ENCODE measurements around the gene SLAIN2. TPM values are rescaled to one million over a fixed set of nuclear protein-coding genes. Genes with fewer than 3 reads are reported as not detected.

Gene SLAIN2
- polyA plus RNA-seq, 3 donors = 13.9 to 24.1 (median 17.6) TPM

- peaks cover 8 to 69% of the 10 kb centered on the region in 2 donors for H3K36me3 ChIP-seq (replicated peaks in 1 of 2; ENCODE audit: control insufficient read depth in 1 of 2, insufficient read depth in 2 of 2, low read length in 2 of 2)
Observed at GRCh38 chr4:48405924-48406323, 64.6 kb downstream of the SLAIN2 start.

GRCh38 chr4:48409203-48409602 lies 67.9 kb downstream of the SLAIN2 start:
- H2AFZ ChIP-seq (ENCODE audit: insufficient read depth, low read depth, low read length, poor library complexity, severe bottlenecking) = no peak overlapping the region
- peaks cover 2% of the 10 kb centered on the region for H3K4me1 Mint-ChIP-seq
- TF ChIP-seq CTCF (IDR thresholded peaks at IDR 0.05) = no peak

More at GRCh38 chr4:48405924-48406323, 64.6 kb downstream of the SLAIN2 start:
- H3K36me3 Mint-ChIP-seq = peaks cover 49 to 56% of the 10 kb centered on the region in 2 donors
- H3K9me3 Mint-ChIP-seq = peaks cover 0 to 3% (median 0%) of the 10 kb centered on the region in 7 donors
- DNase-seq = no peak
- H3K27me3 Mint-ChIP-seq (ENCODE audit: low read depth in 3 of 3) = no peaks in the 10 kb centered on the region
- no CpG with 5 or more reads among the region's 3 CpGs for WGBS (ENCODE audit: insufficient coverage)
- intact Hi-C loops (cut with micrococcal nuclease) = no loop called here
- Histone ChIP-seq H3K27me3 (ENCODE audit: control insufficient read depth in 2 of 2, insufficient read depth in 2 of 2, low read length in 2 of 2) (no peaks in the 10 kb centered on the region), H2AFZ (ENCODE audit: insufficient read depth, low read depth, low read length, poor library complexity, severe bottlenecking) (no peak overlapping the region), H3K4me3 (replicated peaks in 1 of 3; ENCODE audit: low read depth in 2 of 3, low read length in 3 of 3) (no peak overlapping the region), H3K4me1 (ENCODE audit: control insufficient read depth in 1 of 2, insufficient read depth in 2 of 2, low read length in 2 of 2) (no peaks in the 10 kb centered on the region), H3K79me2 (ENCODE audit: insufficient read depth, low read length) (no peaks in the 10 kb centered on the region), H4K20me1 (ENCODE audit: insufficient read depth, low read length) (peaks cover 5% of the 10 kb centered on the region), H3K9ac (ENCODE audit: insufficient read depth, low read length, poor library complexity, severe bottlenecking) (no peak overlapping the region), H3K9me3 (replicated peaks in 1 of 2; ENCODE audit: control insufficient read depth in 1 of 2, insufficient read depth in 1 of 2, low read length in 2 of 2) (no peaks in the 10 kb centered on the region), H3K4me2 (replicated peaks; ENCODE audit: extremely low read depth, low read length, poor library complexity, severe bottlenecking) (no peak overlapping the region), H3K27ac (ENCODE audit: low read depth in 1 of 2, low read length in 2 of 2) (no peak overlapping the region)
- peaks cover 2% of the 10 kb centered on the region for H3K4me1 Mint-ChIP-seq
- no peak overlapping the region for H3K27ac Mint-ChIP-seq
- TF ChIP-seq CTCF (IDR thresholded peaks at IDR 0.05) = no peak
- H3K4me3 Mint-ChIP-seq = no peak overlapping the region

More at GRCh38 chr4:48409203-48409602, 67.9 kb downstream of the SLAIN2 start:
- H3K9me3 ChIP-seq (replicated peaks in 1 of 2; ENCODE audit: control insufficient read depth in 1 of 2, insufficient read depth in 1 of 2, low read length in 2 of 2) = no peaks in the 10 kb centered on the region
- no peak overlapping the region for H3K9ac ChIP-seq (ENCODE audit: insufficient read depth, low read length, poor library complexity, severe bottlenecking)
- no peak overlapping the region for H3K27ac Mint-ChIP-seq
- H4K20me1 ChIP-seq (ENCODE audit: insufficient read depth, low read length) = no peaks in the 10 kb centered on the region
- H3K79me2 ChIP-seq (ENCODE audit: insufficient read depth, low read length) = no peaks in the 10 kb centered on the region
- no peak overlapping the region for H3K4me3 ChIP-seq (replicated peaks in 1 of 3; ENCODE audit: low read depth in 2 of 3, low read length in 3 of 3)
- intact Hi-C loops (cut with micrococcal nuclease) = no loop called here
- 100% methylated on average over 1 of the region's 4 CpGs for WGBS (ENCODE audit: insufficient coverage)
- no peak for DNase-seq
- no peak overlapping the region for H3K4me3 Mint-ChIP-seq
- peaks cover 0 to 3% (median 0%) of the 10 kb centered on the region in 7 donors for H3K9me3 Mint-ChIP-seq
- H3K27me3 ChIP-seq (ENCODE audit: control insufficient read depth in 2 of 2, insufficient read depth in 2 of 2, low read length in 2 of 2) = no peaks in the 10 kb centered on the region
- peaks cover 2 to 55% of the 10 kb centered on the region in 2 donors for H3K36me3 ChIP-seq (replicated peaks in 1 of 2; ENCODE audit: control insufficient read depth in 1 of 2, insufficient read depth in 2 of 2, low read length in 2 of 2)
- H3K4me1 ChIP-seq (ENCODE audit: control insufficient read depth in 1 of 2, insufficient read depth in 2 of 2, low read length in 2 of 2) = no peaks in the 10 kb centered on the region
- peaks cover 36 to 45% of the 10 kb centered on the region in 2 donors for H3K36me3 Mint-ChIP-seq
- no peaks in the 10 kb centered on the region for H3K27me3 Mint-ChIP-seq (ENCODE audit: low read depth in 3 of 3)
- H3K4me2 ChIP-seq (replicated peaks; ENCODE audit: extremely low read depth, low read length, poor library complexity, severe bottlenecking) = no peak overlapping the region
- H3K27ac ChIP-seq (ENCODE audit: low read depth in 1 of 2, low read length in 2 of 2) = no peak overlapping the region
